Right lobe of liver (tissue), 6 donors: ENCODE results near the gene PELI2. TPM values are rescaled to one million over a fixed set of nuclear protein-coding genes. Genes with fewer than 3 reads are reported as not detected.

Experiments
- ATAC-seq, 4 donors: fragments of 200-7000 bp; cut with Tn5 transposase; one replicate each; pipeline ENCODE4 v1.9.1; 2020; ENCODE audit warnings: mild to moderate bottlenecking in 4 of 4, moderate library complexity in 4 of 4
- DNase-seq, 3 donors: peaks; one replicate each; pipeline ENCODE4 v3.0.0-alpha.2; 2020
- H3K27ac ChIP-seq, 3 donors: fragments of 200-600 bp; one replicate each; pipeline ENCODE4 v1.8.0; 2022
- H3K27me3 ChIP-seq, 2 donors: fragments of 200-600 bp; one replicate each; pipeline ENCODE4 v1.8.0; 2022
- H3K36me3 ChIP-seq, 4 donors: fragments of 200-600 bp; sonication (generic) in 1 of 4; one replicate each; pipeline versions ENCODE4 v1.5.1 to v1.8.0; 2017 to 2022; ENCODE audit warnings: control low read depth in 1 of 4
- H3K4me1 ChIP-seq, 4 donors: fragments of 200-600 bp; sonication (generic) in 1 of 4; one replicate each; pipeline versions ENCODE4 v1.5.1 to v1.8.0; 2017 to 2022; ENCODE audit warnings: control low read depth in 1 of 4
- H3K4me3 ChIP-seq, 3 donors: fragments of 200-600 bp; one replicate each; pipeline ENCODE4 v1.8.0; 2022
- H3K9me3 ChIP-seq, 4 donors: fragments of 200-600 bp; sonication (generic) in 1 of 4; one replicate each; pipeline versions ENCODE4 v1.5.1 to v1.8.0; 2017 to 2022; ENCODE audit warnings: control low read depth in 1 of 4
- POLR2A ChIP-seq: fragments of 450-650 bp; IDR thresholded peaks from one replicate; pipeline ENCODE4 v1.6.1; 2017; ENCODE audit warnings: antibody characterized with exemption, mild to moderate bottlenecking
- WGBS: methylation state at CpG from one replicate; pipeline ENCODE4 v1.1.6; 2018; ENCODE audit warnings: low coverage, low lambda C conversion rate; ENCODE audit not compliant: insufficient coverage; ENCODE audit errors: missing lambda C conversion rate; 5-methylcytosine and 5-hydroxymethylcytosine counted together
- intact Hi-C, 2 donors: fragments of 100-400 bp; cut with DNase I; formaldehyde crosslinking; loops; one replicate each; pipeline versions ENCODE4 v1.11.2 to v1.14.1; 2022
- total RNA-seq, 6 experiments: library from RNA; depleted of rRNA in 2 of 6; stranded (reverse); fragments of >200 nt in 2 of 6; fragmentation: NEBNext Ultra II Directional in 3 of 6; extraction: Animal tissue kit (Norgen Biotek cat#: 25700) in 3 of 6; gene quantifications; one replicate each; pipeline versions ENCODE4 v1.1.0 to v1.2.4, GENCODE V29; 2016 to 2023
- TF ChIP-seq, protein P1 (sequence below), 4 donors: fragments of 200-600 bp in 3 of 4; fragments of 450-650 bp in 1 of 4; IDR thresholded peaks; one replicate each; pipeline versions ENCODE4 v1.5.1 to v1.8.0; 2016 to 2022; ENCODE audit warnings: antibody characterized with exemption in 4 of 4, mild to moderate bottlenecking in 2 of 4
- donor health status: DM: no; HTN: yes; CAD: no.
- donor health status: DM: no; HTN: no; CAD: no.
- donor health status: DM: no; HTN: no; CAD: no.
- donor health status: DM: no; HTN: yes; CAD: no.
- donor health status: DM: no; HTN: yes; CAD: no.

Gene PELI2
- total RNA-seq, 6 experiments from 2014 or later = 1.1 to 3.2 (median 1.9) TPM

DNA sequence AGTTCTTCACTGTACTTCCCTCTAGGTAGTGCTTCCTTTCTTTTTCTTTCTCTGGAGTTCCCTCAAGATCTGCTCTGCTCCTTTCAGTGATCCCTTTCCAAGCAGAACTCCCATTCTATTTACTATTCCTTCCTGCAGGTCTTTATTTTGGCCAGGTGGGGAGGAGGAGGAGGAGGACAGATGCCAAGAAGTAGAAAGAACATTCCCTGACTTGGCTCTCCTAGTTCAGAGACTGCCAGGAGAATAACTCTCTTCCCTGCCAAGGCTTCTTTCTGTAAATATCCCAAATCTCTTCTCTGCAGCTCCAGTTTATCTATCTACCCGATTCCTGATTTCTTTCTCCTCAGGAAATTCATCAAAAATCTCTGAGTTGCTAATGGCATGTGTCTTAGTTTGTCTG lies 231.7 kb downstream of the PELI2 start:
- Histone ChIP-seq H3K27me3 (no peaks in the 10 kb centered on the region), H3K4me1 (no peaks in the 10 kb centered on the region), H3K9me3 (no peaks in the 10 kb centered on the region), H3K36me3 (no peaks in the 10 kb centered on the region), H3K4me3 (no peak overlapping the region), H3K27ac (no peak overlapping the region)
- intact Hi-C loops = no loop called here
- no peak for DNase-seq
- WGBS = 43% methylated on average over 1 of the region's 1 CpG
- ATAC-seq = no peak
- TF ChIP-seq, protein P1, sequence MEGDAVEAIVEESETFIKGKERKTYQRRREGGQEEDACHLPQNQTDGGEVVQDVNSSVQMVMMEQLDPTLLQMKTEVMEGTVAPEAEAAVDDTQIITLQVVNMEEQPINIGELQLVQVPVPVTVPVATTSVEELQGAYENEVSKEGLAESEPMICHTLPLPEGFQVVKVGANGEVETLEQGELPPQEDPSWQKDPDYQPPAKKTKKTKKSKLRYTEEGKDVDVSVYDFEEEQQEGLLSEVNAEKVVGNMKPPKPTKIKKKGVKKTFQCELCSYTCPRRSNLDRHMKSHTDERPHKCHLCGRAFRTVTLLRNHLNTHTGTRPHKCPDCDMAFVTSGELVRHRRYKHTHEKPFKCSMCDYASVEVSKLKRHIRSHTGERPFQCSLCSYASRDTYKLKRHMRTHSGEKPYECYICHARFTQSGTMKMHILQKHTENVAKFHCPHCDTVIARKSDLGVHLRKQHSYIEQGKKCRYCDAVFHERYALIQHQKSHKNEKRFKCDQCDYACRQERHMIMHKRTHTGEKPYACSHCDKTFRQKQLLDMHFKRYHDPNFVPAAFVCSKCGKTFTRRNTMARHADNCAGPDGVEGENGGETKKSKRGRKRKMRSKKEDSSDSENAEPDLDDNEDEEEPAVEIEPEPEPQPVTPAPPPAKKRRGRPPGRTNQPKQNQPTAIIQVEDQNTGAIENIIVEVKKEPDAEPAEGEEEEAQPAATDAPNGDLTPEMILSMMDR (IDR thresholded peaks at IDR 0.05) = no peak
- TF ChIP-seq POLR2A = no peak
